GM19023 (cell line): ENCODE results near the gene KCND3.

ENCODE experiments used
- ATAC-seq: cut with Tn5 transposase; IDR thresholded peaks from one replicate; pipeline ENCODE4 v1.9.1; 2021; ENCODE audit warnings: mild to moderate bottlenecking, moderate library complexity; ENCODE audit not compliant: unreplicated experiment

Gene KCND3

DNA sequence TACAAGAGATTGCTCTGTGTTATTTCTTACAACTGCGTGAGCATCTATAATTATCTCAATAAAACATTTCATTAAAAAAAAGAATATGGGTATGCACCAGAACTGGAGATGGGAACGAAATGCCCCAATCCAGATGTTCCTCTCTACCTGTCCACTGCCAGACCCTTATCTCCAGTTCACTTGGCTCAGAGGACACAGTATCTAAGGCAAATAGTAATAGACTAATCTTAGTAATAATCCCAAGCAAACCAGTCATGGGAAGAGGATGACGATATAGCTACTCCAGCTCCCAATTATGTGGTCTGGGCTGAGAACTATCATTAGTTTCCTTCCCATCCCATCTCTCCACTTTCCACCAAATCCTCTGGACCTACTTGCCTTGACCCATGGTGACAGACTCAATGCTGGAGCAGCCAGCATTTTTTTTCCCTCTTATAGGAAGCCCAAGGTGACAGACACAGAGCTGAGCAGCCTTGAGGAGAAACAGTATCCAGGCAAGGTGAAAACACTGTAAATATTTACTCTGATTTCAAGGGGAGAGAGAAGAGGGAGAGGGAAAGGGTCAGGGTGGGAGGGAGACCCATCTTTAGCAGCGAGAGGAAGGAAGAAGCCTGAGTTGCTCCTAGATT, 205.1 kb downstream of the KCND3 start:
- ATAC-seq, result no peak

DNA sequence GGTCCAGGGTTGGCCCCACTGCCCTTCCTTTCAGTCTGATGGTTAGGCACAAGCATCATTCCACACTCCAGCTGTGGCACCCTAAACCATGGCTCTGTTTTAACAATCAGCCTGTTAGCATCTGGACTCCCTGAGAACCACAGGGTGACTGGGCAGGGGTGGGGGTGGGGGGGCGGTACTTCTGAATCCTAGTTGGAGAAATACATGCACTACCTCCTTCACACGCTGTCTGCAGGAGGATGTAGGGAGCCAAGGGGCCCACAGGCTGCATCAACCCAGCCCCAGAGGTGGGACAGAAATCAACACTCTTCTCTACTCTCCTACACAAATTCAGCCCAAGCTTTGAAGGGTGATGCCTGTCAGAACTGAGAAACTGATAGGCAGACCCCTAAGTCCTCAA, 209.9 kb downstream of the KCND3 start:
- no peak for ATAC-seq

DNA sequence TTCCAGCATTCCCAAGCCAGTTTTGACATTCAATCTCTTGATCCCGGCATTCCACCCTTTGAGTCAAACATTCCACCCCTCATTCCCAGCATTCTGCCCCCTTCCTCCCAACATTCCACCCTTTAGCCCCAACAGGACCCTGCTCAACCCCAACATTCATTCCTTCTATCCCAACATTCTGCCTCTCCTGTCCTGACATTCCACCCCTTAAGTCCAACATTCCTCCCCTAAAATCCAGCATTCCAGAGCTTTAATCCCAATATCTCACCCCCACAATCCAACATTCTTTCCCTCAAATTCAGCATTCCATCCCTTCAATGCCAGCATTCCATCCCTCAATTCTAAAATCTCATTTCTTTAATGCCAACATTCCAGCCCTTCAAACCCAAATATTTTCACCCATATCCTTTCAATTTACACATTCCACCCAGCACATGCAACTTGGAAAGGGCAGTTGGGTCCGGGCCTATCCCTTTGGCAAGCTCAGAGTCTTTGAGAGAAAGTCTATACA, 210.9 kb downstream of the KCND3 start:
- no peak for ATAC-seq

DNA sequence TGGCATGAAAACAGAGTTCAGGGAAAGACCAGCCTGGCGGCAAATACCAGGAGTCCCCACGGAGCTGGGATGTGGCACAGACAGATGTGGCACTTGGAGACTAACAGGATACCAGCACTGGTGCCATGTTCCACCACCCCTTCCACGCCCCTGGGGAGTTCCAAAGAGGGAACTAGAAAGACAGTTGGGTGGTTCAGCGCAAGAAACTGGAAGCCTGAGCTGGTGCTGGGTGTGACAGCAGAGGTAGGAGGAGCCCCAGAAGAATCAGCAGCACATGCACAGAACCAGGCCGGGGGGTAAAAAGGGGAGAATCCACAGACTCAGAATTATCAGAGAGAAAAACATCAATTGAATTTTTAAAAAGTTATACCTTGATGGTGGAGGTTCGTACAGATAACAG, 211.4 kb downstream of the KCND3 start:
- ATAC-seq, result no peak

GRCh38 chr1:111777301-111777700, 212.2 kb downstream of the KCND3 start:
- no peak for ATAC-seq

DNA sequence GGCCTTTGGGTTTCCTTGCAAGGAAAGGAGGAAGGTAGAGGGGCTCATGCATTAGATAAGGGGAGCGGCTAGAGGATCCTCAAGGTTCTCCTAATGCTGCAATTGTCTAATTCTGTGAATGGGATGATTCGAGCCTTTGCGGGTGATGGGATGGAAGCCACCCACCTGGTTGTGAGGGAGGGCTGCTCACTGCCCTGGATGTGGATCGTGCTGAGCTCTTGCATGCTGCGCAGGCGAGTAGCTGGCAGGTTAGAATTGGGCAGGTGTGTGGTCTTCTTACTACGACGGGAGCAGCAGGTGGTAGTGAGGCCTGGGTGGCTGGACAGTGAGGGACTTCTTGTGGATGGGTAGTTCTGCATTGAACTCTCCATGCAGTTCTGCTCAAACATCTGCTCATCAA, 212.6 kb downstream of the KCND3 start:
- no peak for ATAC-seq

- no peak for ATAC-seq
Observed at GRCh38 chr1:111776391-111776790, 213.1 kb downstream of the KCND3 start.

- ATAC-seq, result no peak
Observed at GRCh38 chr1:111775966-111776365, 213.5 kb downstream of the KCND3 start.

DNA sequence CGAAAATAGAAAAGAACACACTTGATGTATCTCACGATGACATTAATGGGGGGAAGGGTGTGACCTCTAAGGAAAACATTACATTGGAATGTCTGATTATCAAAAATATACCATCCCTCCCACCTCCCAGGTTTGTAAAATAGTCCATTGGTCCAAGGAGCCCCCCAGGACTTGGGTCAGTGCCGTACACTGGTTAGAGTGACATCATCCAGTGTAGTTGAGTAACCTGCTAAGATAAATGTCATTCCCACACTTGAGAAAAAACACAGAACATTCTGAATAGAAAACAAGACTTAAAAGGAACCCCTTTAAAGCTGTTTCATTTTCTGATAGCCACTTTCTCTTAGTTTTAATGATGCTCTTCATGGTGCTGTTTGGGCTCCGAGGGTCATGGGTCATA, 218.6 kb downstream of the KCND3 start:
- ATAC-seq, result no peak

DNA sequence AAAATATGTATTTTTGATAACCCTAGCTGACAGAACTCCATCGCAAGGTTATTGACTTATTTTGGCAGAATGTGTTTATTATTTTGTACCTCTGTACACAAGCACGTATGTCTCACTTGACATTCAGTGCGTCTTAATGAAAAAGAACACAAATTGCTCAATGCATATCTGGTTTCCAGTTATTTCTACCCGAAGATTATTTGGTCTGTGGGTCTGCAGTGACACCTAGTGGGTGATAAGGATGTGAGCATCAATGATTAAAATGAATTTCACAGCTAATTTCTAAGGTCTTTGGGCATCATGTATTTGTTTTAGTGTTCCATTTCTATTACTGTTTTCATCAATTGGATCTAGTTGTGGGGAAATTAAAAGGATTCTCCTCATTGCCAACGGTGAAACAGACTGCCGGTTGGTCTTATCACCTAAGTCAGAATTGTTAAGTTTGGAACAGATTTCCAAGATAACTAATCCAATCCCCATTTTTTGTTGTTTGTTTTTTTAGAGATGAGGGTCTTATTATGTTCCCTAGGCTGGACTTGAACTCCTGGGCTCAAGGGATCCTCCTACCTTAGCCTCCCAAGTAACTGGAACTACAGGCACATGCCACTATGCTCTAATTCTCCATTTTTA, 219.8 kb downstream of the KCND3 start:
- no peak for ATAC-seq

DNA sequence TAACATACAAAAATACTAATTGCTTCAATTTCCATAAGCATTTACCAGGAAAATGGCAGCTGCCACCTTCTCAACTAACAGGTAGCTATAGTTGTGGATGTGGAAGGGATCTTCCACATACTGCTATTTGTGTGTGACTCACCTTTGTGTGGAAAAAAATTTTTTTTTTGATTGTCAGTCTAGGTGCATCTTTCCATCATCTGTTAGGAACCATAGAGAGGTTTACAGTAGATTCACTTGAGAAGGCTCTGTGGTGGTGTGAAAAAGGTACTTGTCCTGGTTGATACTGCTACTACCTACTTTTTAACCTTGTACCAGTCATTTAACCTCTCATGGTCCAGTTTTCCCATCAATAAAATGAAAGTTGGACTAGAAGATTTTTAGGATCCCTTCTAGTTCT, 220.8 kb downstream of the KCND3 start:
- no peak for ATAC-seq

DNA sequence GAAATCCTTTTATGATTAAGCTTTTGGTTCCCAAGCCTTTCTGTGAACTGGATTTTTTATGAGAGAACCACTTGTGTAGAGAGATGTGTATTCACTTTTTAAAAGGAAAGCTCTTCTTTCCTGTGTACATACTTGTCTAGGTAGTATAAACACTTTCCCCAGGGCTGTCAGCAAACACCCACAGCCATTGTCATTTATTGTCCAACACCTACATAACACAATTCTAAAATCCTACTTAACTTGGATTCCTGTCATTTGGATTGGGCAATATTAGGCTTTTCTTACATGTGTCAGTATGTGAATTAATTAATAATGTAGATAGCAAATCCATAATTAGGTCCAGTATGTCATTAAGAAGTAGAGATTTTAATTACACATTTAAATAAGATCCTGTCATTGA, 221.4 kb downstream of the KCND3 start:
- no peak for ATAC-seq

GRCh38 chr1:111762332-111762731, 227.1 kb downstream of the KCND3 start:
- no peak for ATAC-seq

GRCh38 chr1:111761717-111762116, 227.8 kb downstream of the KCND3 start:
- ATAC-seq, result no peak

DNA sequence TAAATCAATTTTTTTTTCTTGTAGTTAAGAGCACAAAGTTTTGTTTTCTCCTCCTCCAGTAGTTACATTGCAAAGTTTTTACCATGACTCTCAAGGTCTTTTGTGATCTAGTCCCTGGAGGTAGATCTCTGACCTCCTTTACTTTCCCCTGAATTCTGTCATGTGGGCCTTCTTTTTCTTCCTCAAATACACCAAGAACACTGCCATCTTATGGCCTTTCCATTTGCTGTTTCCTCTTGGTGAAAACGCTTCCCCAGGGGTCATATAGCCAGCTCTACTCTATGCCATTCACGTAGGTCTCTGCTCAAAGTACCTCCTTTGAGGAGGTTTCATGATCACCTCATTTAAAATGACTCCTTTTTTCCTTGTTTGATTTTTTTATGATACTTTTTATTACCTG, 231.1 kb downstream of the KCND3 start:
- ATAC-seq, result no peak

DNA sequence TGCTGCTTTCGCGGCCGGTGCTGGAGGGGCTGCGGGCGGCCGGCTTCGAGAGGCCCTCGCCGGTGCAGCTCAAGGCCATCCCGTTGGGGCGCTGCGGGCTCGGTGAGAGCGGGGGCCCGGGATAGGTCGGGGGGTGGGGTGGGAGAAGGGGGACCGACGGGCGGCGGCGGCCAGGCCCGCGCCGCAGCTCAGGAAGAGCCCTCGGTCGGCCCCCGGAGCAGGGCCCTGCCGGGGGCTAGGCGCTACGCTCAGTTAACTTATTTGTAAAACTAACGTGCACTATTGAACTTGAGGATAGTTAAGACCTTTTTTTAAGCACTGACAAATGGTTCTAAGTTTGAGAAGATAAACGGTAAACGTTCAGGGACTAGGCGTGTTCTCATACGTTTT, 233.3 kb downstream of the KCND3 start:
- ATAC-seq, result peak; percentile 18

- peak; percentile 89 for ATAC-seq
Observed at GRCh38 chr1:111755331-111756123, 233.9 kb downstream of the KCND3 start, which contains the start of gene DDX20. TSS of gene DDX20 (plus strand) at chr1:111755901. CDS start at chr1:111755925, 24 bp downstream.

DNA sequence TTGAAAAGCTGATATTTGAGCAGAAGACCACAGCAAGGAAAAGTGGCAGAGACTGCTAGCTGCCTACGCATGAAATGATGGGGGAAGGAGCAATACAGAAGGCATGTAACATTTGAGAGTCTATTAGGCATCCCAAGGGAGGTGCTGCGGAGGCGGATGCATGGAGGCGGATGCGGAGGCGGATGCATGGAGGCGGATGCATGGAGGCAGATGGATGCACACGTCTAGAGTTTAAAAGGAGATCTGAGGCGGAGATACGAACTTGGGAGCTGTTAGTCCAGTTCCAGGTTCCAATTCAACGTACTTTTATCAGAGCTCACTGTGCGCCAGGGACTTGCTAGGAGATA, 234.5 kb downstream of the KCND3 start:
- ATAC-seq, result peak; percentile 5

DNA sequence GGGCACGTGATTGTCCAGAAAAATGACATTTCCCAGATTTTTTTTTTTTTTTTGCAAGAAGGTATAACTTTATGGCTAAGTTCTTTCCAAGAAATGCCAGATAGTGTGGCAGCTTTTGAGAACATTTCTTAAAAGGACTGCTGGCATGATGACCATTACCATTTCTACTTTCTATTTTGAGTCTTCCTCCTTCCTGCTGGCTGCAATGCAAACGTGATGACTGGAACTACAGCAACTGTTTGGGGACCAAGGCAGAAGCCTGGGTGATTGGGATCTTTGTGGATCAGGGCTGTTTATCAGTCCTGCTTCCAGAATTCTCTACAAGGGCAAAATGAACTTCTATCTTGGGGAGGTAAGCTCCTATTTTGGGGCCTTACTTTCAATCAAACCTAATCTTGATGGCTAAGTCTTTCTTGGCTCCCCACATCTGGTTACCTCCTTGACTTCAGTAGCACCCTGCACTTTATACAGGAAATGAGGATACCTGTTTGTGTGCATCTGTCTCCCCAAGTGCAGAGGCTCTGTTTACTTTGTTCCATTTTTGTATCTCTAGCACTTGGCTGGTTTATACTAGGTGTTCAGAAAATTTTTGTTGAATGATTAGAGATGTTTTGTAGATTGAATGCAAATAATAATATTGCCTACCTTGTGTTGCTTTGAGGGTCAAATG, 237.4 kb downstream of the KCND3 start:
- no peak for ATAC-seq

- no peak for ATAC-seq
Observed at GRCh38 chr1:111750856-111751255, 238.6 kb downstream of the KCND3 start.

- no peak for ATAC-seq
Observed at GRCh38 chr1:111749628-111750027, 239.8 kb downstream of the KCND3 start.
